ENCODE results near the gene ETS1.

ETS1 gene

GRCh38 chr11:128619007-128619406, 31.6 kb upstream of the ETS1 start:
- H3K27ac ChIP-seq (ENCODE audit: low read depth, low read length) = no peak overlapping the region
- H3K27me3 ChIP-seq (ENCODE audit: control insufficient read depth in 5 of 5, insufficient read depth in 4 of 5, low read length in 5 of 5) = peaks cover 0 to 6% (median 3%) of the 10 kb centered on the region in 5 donors
- H3K4me1 ChIP-seq (ENCODE audit: control insufficient read depth in 5 of 5, insufficient read depth in 5 of 5, low read length in 5 of 5) = peaks cover 9 to 15% (median 10%) of the 10 kb centered on the region in 5 donors
- no peaks in the 10 kb centered on the region for H3K36me3 ChIP-seq (ENCODE audit: control insufficient read depth in 5 of 5, insufficient read depth in 5 of 5, low read length in 5 of 5)
- H3K9ac ChIP-seq (ENCODE audit: low read length in 5 of 5) = no peak overlapping the region
- H3K4me3 ChIP-seq (ENCODE audit: low read depth in 1 of 5, low read length in 5 of 5) = no peak overlapping the region
- H3K9me3 ChIP-seq (ENCODE audit: control insufficient read depth in 5 of 5, low read length in 5 of 5) = no peaks in the 10 kb centered on the region

DNA sequence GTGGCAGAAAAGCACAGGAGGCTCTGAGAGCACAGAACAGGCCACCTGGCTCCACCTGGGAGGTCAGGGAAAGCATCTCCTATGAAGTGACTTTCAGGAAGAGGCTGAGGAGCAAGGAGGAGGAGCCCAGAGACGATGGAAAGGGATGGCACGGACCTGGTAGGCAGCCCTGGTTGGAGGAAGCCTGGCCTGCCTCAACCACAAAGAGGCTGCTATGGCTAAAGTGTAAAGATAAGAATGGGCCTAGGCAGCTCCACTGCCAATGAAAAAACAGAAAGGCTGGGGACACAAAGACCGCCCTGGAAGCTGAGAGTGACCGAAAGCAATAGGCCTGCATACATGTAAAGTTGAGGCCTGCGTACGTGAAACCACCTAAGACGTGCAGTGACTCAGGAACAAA, 31.2 kb upstream of the ETS1 start:
- Histone ChIP-seq H3K4me3 (ENCODE audit: low read depth in 1 of 5, low read length in 5 of 5) (no peak overlapping the region), H3K9me3 (ENCODE audit: control insufficient read depth in 5 of 5, low read length in 5 of 5) (no peaks in the 10 kb centered on the region), H3K36me3 (ENCODE audit: control insufficient read depth in 5 of 5, insufficient read depth in 5 of 5, low read length in 5 of 5) (no peaks in the 10 kb centered on the region), H3K9ac (ENCODE audit: low read length in 5 of 5) (no peak overlapping the region), H3K27me3 (ENCODE audit: control insufficient read depth in 5 of 5, insufficient read depth in 4 of 5, low read length in 5 of 5) (peaks cover 0 to 6% (median 3%) of the 10 kb centered on the region in 5 donors), H3K27ac (ENCODE audit: low read depth, low read length) (no peak overlapping the region), H3K4me1 (ENCODE audit: control insufficient read depth in 5 of 5, insufficient read depth in 5 of 5, low read length in 5 of 5) (peaks cover 9 to 15% (median 10%) of the 10 kb centered on the region in 5 donors)

GRCh38 chr11:128616161-128616560, 28.8 kb upstream of the ETS1 start:
- Histone ChIP-seq H3K27ac (ENCODE audit: low read depth, low read length) (no peak overlapping the region), H3K4me1 (ENCODE audit: control insufficient read depth in 5 of 5, insufficient read depth in 5 of 5, low read length in 5 of 5) (peaks cover 0 to 10% (median 3%) of the 10 kb centered on the region in 5 donors), H3K9ac (ENCODE audit: low read length in 5 of 5) (no peak overlapping the region), H3K4me3 (ENCODE audit: low read depth in 1 of 5, low read length in 5 of 5) (no peak overlapping the region), H3K36me3 (ENCODE audit: control insufficient read depth in 5 of 5, insufficient read depth in 5 of 5, low read length in 5 of 5) (no peaks in the 10 kb centered on the region), H3K27me3 (ENCODE audit: control insufficient read depth in 5 of 5, insufficient read depth in 4 of 5, low read length in 5 of 5) (peaks cover 0 to 3% (median 0%) of the 10 kb centered on the region in 5 donors), H3K9me3 (ENCODE audit: control insufficient read depth in 5 of 5, low read length in 5 of 5) (no peaks in the 10 kb centered on the region)

DNA sequence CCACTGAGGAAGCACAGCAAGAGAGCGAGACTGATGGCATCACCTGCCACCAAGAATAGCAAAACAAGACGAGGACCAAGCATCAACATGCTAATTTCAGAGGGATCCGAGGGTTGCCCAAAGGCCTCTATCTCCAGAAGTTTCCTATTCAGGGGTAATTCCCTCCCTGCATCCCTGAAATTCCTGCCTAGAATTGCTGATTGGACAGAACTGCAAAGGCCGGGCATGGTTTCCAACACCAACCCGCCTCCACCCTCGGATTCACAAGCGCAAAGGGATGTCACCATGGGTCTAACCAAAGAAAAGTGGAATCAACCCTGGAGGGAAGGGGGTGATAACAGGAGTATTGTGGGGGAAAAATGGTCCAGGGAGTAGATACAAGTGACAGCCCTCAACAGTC, 28.3 kb upstream of the ETS1 start:
- H3K27ac ChIP-seq (ENCODE audit: low read depth, low read length) = no peak overlapping the region
- H3K4me1 ChIP-seq (ENCODE audit: control insufficient read depth in 5 of 5, insufficient read depth in 5 of 5, low read length in 5 of 5) = peaks cover 0 to 16% (median 7%) of the 10 kb centered on the region in 5 donors
- no peak overlapping the region for H3K4me3 ChIP-seq (ENCODE audit: low read depth in 1 of 5, low read length in 5 of 5)

GRCh38 chr11:128615076-128615475, 27.7 kb upstream of the ETS1 start:
- no peak overlapping the region for H3K4me3 ChIP-seq (ENCODE audit: low read depth in 1 of 5, low read length in 5 of 5)
- H3K27ac ChIP-seq (ENCODE audit: low read depth, low read length) = no peak overlapping the region
- H3K9me3 ChIP-seq (ENCODE audit: control insufficient read depth in 5 of 5, low read length in 5 of 5) = no peaks in the 10 kb centered on the region
- peaks cover 0 to 3% (median 0%) of the 10 kb centered on the region in 5 donors for H3K27me3 ChIP-seq (ENCODE audit: control insufficient read depth in 5 of 5, insufficient read depth in 4 of 5, low read length in 5 of 5)
- no peaks in the 10 kb centered on the region for H3K36me3 ChIP-seq (ENCODE audit: control insufficient read depth in 5 of 5, insufficient read depth in 5 of 5, low read length in 5 of 5)
- no peak overlapping the region for H3K9ac ChIP-seq (ENCODE audit: low read length in 5 of 5)
- peaks cover 0 to 20% (median 7%) of the 10 kb centered on the region in 5 donors for H3K4me1 ChIP-seq (ENCODE audit: control insufficient read depth in 5 of 5, insufficient read depth in 5 of 5, low read length in 5 of 5)

More for the DNA sequence above, 28.3 kb upstream of the ETS1 start:
- Histone ChIP-seq H3K9ac (ENCODE audit: low read length in 5 of 5) (no peak overlapping the region), H3K27me3 (ENCODE audit: control insufficient read depth in 5 of 5, insufficient read depth in 4 of 5, low read length in 5 of 5) (peaks cover 0 to 3% (median 0%) of the 10 kb centered on the region in 5 donors), H3K9me3 (ENCODE audit: control insufficient read depth in 5 of 5, low read length in 5 of 5) (no peaks in the 10 kb centered on the region), H3K36me3 (ENCODE audit: control insufficient read depth in 5 of 5, insufficient read depth in 5 of 5, low read length in 5 of 5) (no peaks in the 10 kb centered on the region)

- H3K4me1 ChIP-seq (ENCODE audit: control insufficient read depth in 5 of 5, insufficient read depth in 5 of 5, low read length in 5 of 5) = peaks cover 0 to 26% (median 10%) of the 10 kb centered on the region in 5 donors
- peaks cover 0 to 3% (median 0%) of the 10 kb centered on the region in 5 donors for H3K27me3 ChIP-seq (ENCODE audit: control insufficient read depth in 5 of 5, insufficient read depth in 4 of 5, low read length in 5 of 5)
- H3K9ac ChIP-seq (ENCODE audit: low read length in 5 of 5) = no peak overlapping the region
- H3K36me3 ChIP-seq (ENCODE audit: control insufficient read depth in 5 of 5, insufficient read depth in 5 of 5, low read length in 5 of 5) = no peaks in the 10 kb centered on the region
- H3K9me3 ChIP-seq (ENCODE audit: control insufficient read depth in 5 of 5, low read length in 5 of 5) = no peaks in the 10 kb centered on the region
- H3K27ac ChIP-seq (ENCODE audit: low read depth, low read length) = no peak overlapping the region
- H3K4me3 ChIP-seq (ENCODE audit: low read depth in 1 of 5, low read length in 5 of 5) = no peak overlapping the region
Observed at GRCh38 chr11:128614026-128614425, 26.7 kb upstream of the ETS1 start.

- H3K4me3 ChIP-seq (ENCODE audit: low read depth in 1 of 5, low read length in 5 of 5) = no peak overlapping the region
- H3K27ac ChIP-seq (ENCODE audit: low read depth, low read length) = no peak overlapping the region
- H3K4me1 ChIP-seq (ENCODE audit: control insufficient read depth in 5 of 5, insufficient read depth in 5 of 5, low read length in 5 of 5) = peaks cover 0 to 30% (median 10%) of the 10 kb centered on the region in 5 donors
Observed at GRCh38 chr11:128613300-128613995, 26.1 kb upstream of the ETS1 start.

DNA sequence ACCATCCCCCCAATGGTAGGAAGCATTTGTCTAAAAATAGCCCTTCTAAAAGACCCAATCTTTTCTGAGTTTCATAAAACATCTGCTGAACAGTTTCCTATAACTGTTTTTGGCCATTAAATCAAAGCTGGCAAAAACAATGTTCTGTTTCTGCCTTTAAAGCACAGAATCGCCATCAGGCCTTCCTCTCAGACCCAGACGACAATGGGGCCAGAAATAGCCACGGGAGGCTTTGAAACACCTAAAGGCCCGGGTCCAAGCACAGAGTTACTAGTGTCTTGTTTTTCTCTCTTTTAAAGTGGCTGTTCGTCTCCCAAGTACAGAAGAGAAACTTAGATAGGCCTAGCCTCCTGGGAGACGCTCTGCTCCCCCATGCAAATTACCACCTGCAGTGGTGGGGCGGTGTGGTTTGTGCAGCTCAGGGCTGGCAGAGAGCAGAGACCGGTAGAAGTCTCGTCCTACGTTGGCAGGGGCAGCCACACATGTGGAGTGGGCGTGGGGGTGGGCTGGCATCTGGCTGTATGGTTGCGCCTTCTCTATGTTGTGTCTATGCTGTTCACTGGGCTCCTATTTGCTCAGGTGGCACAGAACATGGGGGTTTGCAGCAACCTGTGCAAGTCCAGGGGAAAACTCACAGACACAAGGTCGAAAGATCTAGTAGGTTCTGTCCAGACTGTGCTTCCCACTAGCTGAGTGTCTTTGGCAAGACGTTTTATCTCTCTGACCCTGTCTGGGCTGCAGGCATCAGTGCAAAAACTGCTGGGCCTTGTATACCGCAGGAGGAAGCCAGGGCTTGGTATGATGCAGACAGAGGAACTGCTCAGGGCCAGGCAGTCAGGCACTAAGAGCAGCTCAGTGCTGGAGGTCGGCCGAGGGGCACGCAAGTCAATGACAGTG, 23.6 kb upstream of the ETS1 start:
- Histone ChIP-seq H3K27me3 (ENCODE audit: control insufficient read depth in 5 of 5, insufficient read depth in 4 of 5, low read length in 5 of 5) (peaks cover 0 to 2% (median 0%) of the 10 kb centered on the region in 5 donors), H3K36me3 (ENCODE audit: control insufficient read depth in 5 of 5, insufficient read depth in 5 of 5, low read length in 5 of 5) (no peaks in the 10 kb centered on the region), H3K4me3 (ENCODE audit: low read depth in 1 of 5, low read length in 5 of 5) (peak overlapping the region in 1 of 5 donors; percentile 26), H3K9ac (ENCODE audit: low read length in 5 of 5) (peak overlapping the region in 1 of 5 donors; percentile 10), H3K9me3 (ENCODE audit: control insufficient read depth in 5 of 5, low read length in 5 of 5) (no peaks in the 10 kb centered on the region), H3K4me1 (ENCODE audit: control insufficient read depth in 5 of 5, insufficient read depth in 5 of 5, low read length in 5 of 5) (peaks cover 0 to 30% (median 10%) of the 10 kb centered on the region in 5 donors), H3K27ac (ENCODE audit: low read depth, low read length) (peak overlapping the region; percentile 25)

More at GRCh38 chr11:128613300-128613995, 26.1 kb upstream of the ETS1 start:
- Histone ChIP-seq H3K9ac (ENCODE audit: low read length in 5 of 5) (no peak overlapping the region), H3K9me3 (ENCODE audit: control insufficient read depth in 5 of 5, low read length in 5 of 5) (no peaks in the 10 kb centered on the region), H3K36me3 (ENCODE audit: control insufficient read depth in 5 of 5, insufficient read depth in 5 of 5, low read length in 5 of 5) (no peaks in the 10 kb centered on the region), H3K27me3 (ENCODE audit: control insufficient read depth in 5 of 5, insufficient read depth in 4 of 5, low read length in 5 of 5) (peaks cover 0 to 2% (median 0%) of the 10 kb centered on the region in 5 donors)

DNA sequence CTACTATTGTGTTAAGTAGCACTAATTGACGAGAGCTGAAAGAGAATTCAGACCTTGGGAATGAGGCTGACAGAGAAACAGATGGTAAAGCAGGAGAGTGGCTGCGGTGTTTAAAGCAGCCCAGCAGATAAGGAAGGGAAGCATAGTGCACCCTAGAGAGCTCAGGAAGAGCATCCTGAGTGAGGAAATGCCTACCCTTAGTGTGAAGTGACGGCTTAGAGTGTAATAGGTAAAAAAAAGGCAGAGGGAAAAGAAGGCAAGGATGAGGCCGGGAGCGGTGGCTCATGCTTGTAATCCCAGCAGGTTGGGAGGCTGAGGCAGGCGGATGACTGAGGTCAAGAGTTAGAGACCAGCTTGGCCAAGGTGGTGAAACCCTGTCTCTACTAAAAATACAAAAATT, 22.4 kb upstream of the ETS1 start:
- Histone ChIP-seq H3K36me3 (ENCODE audit: control insufficient read depth in 5 of 5, insufficient read depth in 5 of 5, low read length in 5 of 5) (no peaks in the 10 kb centered on the region), H3K9me3 (ENCODE audit: control insufficient read depth in 5 of 5, low read length in 5 of 5) (no peaks in the 10 kb centered on the region), H3K27me3 (ENCODE audit: control insufficient read depth in 5 of 5, insufficient read depth in 4 of 5, low read length in 5 of 5) (peaks cover 0 to 2% (median 0%) of the 10 kb centered on the region in 5 donors), H3K27ac (ENCODE audit: low read depth, low read length) (no peak overlapping the region), H3K9ac (ENCODE audit: low read length in 5 of 5) (no peak overlapping the region), H3K4me1 (ENCODE audit: control insufficient read depth in 5 of 5, insufficient read depth in 5 of 5, low read length in 5 of 5) (peaks cover 0 to 36% (median 10%) of the 10 kb centered on the region in 5 donors), H3K4me3 (ENCODE audit: low read depth in 1 of 5, low read length in 5 of 5) (no peak overlapping the region)

Measured in subcutaneous abdominal adipose tissue (tissue), 5 donors.